Measurements from ENCODE around the gene TEF.

TEF gene, protein sequence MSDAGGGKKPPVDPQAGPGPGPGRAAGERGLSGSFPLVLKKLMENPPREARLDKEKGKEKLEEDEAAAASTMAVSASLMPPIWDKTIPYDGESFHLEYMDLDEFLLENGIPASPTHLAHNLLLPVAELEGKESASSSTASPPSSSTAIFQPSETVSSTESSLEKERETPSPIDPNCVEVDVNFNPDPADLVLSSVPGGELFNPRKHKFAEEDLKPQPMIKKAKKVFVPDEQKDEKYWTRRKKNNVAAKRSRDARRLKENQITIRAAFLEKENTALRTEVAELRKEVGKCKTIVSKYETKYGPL

DNA sequence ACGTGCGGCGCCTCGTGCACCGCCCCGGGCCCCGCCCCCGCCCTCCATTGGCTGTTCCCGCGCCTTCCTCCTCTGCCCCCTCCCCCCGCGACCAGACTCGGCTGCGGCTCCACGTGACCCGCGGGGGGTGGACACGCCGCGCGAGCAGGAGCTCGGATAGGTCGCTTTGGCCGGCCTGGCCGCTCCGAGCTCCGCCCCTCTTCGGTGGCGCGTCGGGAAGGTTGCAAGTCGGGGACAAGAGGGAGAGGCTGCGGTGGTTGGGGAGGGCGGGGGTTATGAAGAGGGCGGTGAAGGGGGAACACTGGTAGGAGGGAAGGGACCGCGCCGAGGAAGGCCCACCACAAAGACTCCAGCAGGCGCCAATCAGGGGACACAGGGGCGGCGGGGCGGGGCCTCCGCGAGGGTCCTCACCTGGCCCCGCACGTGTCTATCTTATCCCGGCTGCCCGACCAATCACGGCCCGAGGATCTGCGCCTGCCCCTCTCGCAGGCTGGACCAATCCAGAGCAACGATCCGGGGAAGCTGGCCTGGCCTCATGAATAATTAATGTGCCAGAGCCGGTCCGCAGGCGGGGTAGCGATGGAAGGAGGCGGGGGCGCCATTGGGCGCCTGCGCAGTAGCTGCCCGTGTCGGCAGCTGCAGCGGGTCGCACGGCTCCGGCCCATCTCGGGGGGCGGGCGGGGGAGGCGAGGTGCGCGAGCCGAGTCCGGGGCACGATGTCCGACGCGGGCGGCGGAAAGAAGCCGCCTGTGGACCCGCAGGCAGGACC lies at the start of gene TEF:
TSS of gene TEF (plus strand) at position 614 of the 769 bp plus-strand sequence. CDS start at position 717, 103 bp downstream.
- peak; percentile 99 for DNase-seq (ENCODE audit: low read depth)

DNA sequence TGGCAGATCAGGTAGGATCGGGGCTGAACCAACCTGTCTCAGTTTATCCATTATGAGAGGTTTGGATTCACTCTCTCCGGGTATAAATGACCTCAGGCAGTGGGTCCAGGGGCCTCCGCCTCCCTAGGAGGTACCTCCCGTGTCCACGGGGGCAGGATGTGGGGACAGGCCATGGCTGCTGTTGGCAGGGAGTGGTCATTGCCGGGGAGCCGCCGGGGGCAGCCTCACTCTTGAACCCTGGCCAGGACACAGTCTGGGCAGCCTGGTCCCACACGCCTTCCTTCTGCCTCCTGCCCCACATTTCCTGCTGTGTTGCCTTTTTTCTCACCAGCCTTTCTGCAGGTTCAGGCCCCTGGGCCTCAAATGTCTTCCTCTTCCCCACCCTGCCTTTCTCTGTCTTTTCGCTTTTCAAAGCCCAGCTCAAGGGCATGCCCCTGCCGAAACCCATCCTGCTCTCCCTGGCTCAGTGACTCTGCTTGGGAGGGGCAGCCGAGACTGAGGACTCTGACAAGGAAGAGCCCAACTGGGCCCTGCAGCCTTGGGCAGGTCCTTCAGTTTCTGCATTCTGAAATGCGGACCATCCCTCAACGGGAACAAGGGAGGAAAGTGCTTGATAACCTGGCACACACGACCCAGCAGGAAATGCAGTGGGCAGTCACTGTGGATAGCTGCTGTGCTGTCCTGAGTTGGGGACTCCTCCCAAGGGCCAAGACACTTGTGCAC lies 49.4 kb upstream of the TEF start:
- no peak for DNase-seq (ENCODE audit: low read depth)

DNA sequence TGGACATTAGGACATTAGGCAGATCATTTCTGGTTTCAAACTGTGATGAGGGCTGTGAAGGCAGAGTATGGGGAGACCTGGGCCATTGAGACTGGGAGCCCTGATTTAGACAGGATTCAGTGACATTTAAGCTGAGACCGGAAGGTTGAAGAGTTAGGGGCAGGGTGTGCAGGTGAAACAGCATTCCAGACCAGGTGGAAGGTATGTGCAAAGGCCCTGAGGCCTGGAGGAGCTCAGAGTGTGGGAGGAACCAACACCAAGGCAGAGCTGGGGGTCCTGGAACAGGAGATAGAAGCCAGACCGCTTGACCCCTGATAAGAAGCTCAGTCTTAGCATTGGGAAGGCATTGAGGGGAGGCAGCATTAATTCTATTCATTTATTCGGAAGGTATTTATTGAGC lies 47.9 kb upstream of the TEF start:
- no peak for DNase-seq (ENCODE audit: low read depth)

DNA sequence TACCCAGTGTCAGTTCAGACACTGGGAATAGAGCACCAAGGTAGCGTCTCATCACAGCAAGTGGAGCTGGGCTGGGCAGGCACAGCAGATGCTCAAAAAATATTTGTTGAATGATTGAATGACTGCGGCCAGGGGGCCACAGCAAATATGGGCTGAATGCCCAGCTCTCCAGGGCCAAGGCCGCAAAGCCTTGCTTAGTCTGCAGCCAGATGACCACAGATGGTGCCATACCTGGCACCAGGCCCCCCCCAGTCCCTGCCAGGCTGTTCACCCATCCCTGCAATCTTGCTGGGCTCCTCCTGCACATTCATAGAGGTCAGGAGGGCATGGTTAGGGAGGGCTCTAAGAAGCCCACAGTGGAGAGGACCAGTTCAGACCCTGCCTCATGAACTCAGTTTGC lies 47.5 kb upstream of the TEF start:
- DNase-seq (ENCODE audit: low read depth): no peak

DNA sequence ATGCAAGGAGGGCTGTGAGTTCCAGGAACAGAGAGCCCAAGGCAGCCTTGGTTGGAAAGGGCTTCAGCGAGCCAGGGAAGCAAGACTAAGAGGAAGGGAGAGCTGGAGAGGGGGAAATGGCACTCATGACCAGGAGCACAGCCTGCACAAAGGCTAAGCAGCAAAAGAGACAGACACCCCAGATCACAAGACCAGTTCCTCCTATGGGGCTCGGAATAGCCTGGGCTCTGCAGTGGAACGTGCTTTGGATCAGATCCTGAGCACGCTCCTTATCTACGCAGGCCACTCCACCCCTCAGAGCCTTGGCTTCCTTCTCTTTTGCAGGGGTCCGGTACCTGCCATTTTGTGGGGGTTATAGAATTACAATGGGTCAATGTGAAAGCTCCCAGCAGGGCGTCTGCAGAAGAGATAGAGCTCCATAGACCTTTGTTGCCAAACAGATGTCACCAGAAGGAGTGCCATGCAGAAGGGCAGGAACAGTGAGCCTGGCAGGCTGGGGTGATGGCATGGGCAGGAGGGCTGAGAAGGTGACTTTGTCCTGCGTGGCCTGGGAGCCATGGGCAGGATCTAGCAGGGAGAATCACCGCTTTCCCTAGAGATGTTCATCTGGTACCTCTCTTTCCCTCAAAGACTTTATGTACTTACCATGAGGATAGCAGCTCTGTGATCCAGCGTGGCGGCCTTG lies 46.6 kb upstream of the TEF start:
- no peak for DNase-seq (ENCODE audit: low read depth)

DNA sequence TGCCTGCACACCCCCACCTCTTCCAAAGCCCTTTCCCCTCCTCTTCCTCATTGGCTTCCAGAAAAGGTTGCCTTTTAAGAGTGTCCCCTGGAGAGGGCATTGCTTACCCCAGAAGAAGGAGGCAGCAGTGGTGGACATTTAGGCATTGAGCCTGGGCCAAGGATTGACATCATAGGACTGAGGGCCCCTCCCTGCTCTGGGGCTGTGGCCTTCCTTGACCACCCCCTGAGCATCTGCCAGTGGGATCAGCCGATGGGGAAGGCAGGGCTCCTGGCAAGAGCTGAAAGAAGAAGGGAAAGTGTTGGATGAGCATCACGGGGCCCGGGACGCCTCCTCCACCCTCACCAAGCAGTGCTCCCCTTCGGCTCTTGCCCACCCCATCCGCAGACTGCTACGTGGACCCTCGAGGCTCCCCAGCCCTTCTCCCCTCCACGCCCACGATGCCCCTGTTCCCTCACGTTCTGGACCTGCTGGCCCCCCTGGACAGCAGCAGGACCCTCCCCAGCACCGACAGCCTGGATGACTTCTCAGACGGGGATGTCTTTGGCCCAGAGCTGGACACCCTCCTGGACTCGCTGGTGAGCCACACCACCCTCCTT lies 43.0 kb upstream of the TEF start:
- no peak for DNase-seq (ENCODE audit: low read depth)

DNA sequence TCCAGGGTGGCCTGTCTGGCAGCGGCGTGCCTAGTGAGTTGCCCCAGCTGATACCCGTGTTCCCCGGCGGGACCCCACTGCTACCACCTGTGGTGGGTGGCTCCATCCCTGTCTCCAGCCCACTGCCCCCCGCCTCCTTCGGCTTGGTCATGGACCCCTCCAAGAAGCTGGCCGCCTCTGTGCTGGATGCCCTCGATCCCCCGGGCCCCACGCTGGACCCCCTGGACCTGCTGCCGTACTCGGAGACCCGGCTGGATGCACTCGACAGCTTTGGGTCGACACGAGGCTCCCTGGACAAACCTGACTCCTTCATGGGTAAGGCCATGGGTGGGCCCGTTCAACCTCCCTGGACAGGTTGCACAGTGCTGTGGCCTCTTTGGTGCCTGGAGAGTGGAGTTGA lies 41.9 kb upstream of the TEF start:
- no peak for DNase-seq (ENCODE audit: low read depth)

DNA sequence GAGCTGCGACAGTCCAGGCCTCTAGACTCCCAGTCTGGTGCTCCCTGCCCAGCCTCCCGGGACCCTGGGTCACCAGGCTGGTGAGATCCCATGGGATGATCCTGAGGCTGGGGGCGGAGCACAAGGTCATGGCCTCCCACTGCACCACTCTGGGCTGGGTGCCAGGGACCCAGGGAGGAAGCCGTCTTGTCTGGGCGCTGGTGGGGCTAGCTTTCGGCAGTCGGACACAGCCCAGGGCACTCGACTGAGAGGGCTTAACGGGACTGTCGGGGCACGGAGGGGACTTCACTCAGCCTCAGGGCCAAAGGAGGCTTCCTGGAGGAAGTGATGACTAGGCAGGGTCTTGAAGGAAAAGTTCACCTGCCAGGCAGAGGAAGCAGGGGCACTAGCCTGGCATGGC lies 41.4 kb upstream of the TEF start:
- no peak for DNase-seq (ENCODE audit: low read depth)

DNA sequence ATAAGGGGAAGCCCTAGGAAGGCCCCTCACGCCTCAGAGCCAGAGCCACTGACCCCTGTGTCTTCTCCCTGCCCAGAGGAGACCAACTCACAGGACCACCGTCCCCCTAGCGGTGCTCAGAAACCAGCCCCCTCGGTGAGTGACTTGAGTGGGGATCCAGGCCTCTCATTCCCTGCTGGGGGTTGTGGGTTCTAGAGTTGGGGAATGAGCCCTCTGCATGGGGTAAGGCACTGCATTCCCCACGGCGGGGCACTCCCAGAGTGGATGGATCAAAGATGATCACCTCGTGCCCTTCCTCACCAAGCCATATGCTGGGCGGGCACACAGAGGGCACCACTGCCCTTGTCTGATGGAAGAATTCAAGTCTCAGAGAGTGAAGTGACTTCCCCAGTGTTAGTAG lies 40.7 kb upstream of the TEF start:
- DNase-seq (ENCODE audit: low read depth): no peak

DNA sequence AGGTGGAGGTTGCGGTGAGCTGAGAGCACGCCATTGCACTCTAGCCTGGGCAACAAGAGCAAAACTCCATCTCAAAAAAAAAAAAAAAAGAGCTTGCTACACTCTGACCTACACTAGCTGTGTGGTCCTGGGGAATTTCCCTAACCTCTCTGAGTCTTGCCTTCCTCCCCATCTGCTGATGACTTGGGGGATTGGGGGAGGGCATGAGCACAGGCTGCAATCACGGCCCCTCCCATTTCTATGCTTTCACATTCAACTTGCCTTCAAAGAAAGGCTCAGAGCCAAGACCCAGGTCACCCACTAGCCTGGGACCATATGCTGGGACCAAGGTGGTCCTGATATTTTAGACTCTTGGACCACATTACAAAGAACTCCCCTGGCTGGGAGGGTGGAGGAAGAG lies 39.8 kb upstream of the TEF start:
- DNase-seq (ENCODE audit: low read depth): no peak

DNA sequence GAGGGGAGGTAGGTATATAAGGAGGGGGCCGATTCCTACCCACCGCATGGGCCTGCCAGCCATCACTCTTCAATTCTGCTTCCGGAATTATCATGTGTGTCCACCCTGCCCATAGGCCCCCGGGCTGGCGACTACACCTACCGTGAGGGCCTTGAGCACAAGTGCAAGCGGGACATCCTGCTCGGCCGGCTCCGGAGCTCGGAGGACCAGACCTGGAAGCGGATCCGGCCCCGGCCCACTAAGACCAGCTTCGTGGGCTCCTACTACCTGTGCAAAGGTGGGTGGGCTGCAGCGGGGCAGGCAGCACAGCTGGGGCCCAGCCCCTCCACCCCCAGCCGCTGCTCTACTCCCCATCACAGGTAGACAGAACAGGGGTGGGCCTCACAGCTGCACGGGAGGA lies 38.4 kb upstream of the TEF start:
- no peak for DNase-seq (ENCODE audit: low read depth)

DNA sequence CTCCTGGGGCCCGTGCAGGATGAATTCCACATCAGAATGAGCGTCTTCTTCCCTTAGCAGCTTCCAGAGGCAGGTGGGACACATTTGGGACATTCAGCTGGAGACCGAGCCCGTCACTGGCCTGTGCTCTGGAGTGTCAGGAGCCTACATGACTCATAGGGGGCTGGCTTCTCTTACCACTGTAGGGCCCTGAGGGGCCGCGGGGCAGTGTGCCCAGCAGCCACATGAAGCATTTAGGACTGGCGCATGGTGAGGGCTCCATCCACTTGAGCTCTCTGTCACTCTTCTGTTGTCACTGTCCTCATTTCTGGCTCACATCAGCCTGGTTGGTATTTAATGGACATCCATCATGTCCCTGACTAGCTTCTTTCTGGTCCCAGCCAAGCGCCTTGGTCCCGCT lies 38.0 kb upstream of the TEF start:
- DNase-seq (ENCODE audit: low read depth): peak; percentile 9

DNA sequence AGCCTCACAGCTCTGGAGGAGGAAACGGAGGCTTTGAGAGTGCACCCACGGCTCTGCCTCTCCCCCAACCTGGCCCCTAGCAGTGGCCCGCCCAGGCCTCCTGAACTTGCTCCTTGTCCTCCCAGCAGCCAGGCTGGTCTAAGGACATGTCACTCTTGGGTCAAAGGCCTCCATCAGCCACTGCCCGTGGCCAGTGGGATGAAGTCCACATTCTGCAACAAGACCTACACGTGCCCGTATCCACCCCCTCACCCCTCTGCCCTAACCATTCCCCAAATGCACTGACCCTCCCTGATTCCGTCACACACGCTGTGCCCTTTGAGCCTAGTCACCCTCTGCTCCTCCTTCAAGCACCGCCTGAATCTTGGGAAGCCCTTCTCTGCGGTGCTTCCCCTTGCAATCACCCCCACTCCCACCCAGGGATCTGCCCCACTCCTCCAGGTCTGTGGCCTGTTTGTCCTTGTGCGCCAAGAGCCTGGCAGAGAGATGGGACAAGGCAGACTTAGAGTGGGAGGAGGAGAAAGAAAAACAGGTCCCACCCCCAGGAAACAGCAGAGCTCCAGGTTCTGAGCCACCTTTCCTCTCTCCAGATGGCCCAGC lies 37.5 kb upstream of the TEF start:
- DNase-seq (ENCODE audit: low read depth): no peak

DNA sequence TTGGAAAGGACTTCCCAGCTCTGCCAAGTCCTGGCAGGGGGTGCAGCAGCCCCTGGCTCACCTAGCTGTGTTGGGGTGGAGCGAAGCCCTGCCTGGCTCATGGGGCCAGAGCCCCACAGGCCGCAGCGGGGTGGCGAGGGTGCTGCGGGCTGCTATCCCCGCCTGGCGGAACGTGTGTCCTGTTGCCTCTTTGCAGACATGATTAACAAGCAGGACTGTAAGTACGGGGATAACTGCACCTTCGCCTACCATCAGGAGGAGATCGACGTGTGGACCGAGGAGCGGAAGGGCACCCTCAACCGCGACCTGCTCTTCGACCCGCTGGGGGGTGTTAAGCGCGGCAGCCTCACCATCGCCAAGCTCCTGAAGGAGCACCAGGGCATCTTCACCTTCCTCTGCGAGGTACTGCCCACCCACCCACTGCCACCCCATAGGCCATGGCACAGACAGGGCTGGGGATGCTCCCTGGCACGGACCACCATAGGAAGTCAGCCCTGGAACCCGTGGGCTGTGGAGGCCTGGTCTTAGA lies 35.9 kb upstream of the TEF start:
- DNase-seq (ENCODE audit: low read depth): no peak

DNA sequence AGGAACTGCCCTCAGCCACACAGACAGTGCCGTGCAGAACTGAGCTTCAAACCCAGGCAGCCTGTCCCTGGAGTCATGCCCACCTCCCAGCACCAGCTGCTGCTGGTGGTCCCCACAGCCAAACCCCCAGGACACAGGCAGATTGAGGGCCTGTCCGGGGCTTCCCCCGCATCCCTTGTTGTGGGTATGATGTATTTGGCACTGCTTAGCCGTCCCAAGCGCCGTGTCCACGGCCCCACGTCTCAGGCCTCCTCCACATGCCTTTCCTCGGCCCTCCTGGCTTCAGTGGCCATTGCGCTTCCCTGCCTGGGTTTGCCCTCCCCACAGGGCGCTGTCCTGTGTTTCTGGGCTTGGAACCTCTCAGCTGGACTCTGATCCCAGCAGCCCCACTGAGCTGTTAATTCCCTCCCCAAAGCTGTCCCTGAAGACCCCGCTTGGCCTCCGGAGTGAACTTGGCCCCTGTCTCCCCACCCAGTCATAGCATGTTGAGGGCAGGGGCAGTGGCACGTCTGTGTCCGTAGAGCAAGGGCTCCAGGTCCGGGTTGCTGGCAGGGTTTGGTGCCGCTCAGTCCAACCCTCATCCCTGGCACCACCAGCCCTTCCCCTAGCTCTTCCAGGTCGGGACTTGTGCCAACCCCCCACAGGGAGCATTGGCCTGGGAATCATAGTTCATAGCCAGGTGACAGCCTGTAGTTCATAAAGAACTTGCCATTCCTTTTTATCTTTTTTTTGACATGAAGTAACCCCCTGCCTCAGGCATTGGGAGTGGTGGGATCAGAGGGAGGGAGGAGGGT lies 34.5 kb upstream of the TEF start:
- no peak for DNase-seq (ENCODE audit: low read depth)

DNA sequence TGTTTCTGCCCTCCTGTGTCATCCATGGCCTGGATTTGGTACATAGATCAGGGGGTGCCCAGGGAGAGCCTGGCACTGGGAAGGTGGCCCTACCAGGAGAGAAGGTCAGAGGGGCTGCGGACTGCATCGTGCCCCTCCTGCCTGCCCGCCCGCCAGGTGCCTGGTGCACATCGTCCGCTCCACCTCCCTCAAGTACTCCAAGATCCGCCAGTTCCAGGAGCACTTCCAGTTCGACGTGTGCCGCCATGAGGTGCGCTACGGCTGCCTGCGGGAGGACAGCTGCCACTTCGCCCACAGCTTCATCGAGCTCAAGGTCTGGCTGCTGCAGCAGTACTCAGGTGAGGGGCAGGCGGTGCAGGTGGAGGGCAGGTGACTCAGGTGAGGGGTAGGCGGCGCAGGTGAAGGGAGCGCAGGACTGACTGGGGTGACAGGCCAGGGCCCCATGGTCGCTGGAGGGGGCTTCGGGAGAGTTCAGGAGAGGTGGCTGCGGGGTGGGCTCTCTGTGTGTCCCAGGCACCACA lies 32.7 kb upstream of the TEF start:
- no peak for DNase-seq (ENCODE audit: low read depth)

DNA sequence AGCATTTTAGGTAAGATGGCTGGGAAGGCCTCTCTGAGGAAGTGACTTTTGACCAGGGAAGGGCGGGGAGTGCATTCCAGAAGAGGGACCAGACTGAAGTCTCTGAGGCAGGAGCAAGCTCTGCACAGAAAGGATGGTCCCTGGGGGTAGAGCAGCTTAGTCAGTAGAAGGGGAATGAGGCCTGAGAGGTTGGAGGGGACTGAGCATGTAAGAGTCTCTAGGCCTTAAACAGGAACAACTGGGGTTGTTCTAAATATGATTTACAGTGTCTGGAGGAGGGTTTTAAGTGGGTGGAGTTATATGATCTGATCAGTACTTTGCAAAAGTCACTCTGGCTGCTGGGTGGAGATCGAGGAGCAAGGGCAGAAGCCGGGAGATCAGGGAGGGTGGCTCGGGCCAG lies 31.7 kb upstream of the TEF start:
- DNase-seq (ENCODE audit: low read depth): peak; percentile 11

DNA sequence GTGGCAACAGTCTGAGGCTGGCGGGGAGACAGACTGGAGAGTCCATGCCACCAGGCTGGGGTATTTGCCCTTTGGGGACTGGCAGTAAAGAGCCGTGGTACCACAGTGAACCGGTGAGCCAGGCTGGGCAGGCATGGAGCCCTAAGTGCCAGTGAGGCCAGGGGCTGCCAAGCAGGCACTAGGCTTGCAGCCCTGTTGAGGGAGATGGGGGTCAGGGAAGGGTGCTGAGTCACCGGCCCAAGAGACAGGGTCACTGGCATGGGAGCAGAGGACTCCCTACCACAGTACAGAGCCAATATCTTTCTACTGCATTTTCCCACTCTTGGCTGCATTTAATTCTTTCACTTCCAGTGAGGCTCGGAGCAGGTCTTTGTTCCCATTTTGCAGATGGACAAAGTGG lies 30.7 kb upstream of the TEF start:
- DNase-seq (ENCODE audit: low read depth): peak; percentile 12

DNA sequence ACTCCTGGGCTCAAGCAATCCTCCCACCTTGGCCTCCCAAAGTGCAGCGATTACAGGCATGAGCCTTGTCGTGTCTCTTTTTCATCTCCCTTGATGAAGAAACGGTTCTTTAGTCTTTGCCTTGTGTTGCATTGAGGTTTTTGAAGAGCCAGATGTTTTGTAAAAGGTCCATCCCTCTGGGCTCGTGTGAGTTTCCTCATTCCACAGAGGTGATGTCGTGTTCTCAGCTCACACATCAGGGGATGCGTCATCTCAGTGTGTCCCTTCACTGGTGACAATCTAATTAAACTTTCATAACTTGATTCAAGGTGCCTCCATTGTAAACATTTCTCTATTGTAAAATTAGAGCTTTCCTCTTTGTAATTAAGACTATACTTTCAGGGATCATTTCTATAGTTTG lies 29.7 kb upstream of the TEF start:
- DNase-seq (ENCODE audit: low read depth): peak; percentile 78

DNA sequence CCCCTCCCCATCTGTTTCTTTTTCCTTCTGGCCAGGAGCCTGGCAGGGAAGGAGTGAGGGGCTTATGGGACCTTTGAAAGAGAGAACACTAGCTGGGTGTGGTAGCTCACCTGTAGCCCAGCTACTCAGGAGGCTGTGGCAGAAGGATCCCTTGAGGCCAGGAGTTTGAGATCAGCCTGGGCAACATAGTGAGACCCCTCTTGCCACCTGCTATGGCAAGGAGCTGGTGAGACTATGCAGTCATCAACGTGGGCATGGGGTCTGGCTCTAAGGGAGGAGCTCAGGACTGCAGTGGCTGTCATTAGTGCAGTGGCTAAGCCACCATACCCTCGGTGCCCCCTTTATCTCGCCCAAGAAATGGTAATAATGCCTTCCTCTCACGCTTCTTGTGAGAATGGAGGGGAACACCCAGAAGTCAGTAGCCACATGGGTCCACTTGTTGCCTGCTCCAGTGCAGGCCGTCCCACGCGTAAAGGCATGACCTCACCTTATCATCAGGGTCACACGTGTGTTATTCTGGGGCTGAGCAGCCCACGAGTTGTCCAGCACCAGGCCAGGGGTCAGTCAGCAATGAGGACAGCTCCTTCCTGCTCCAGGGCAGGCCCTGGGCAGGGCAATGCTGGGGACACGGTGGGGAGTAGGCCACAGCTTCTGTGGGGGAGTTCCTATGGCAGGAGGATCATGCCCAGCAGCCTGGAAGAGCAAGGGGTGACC lies 27.7 kb upstream of the TEF start:
- no peak for DNase-seq (ENCODE audit: low read depth)

All from EH (cell line).